T-helper 17 cell (primary cell): Measurements from ENCODE around the gene SPATA32. TPM values are rescaled to one million over a fixed set of nuclear protein-coding genes. Genes with fewer than 3 reads are reported as not detected.
A peak's percentile ranks its signal among the peaks of the same experiment; 100 is the strongest.

Experiments used
- ATAC-seq: fragments of 150-1000 bp; cut with Tn5 transposase; 2 replicates; pipeline ENCODE4 v1.10.0; 2021; ENCODE audit warnings: mild to moderate bottlenecking, moderate library complexity
- DNase-seq, 3 donors: peaks; one replicate each; pipeline versions ENCODE4 v3.0.0 to v3.0.0-alpha.2; 2020 to 2021
- H3K9me3 ChIP-seq: one replicate; pipeline ENCODE4 v1.7.0; 2013; ENCODE audit warnings: low read length, mild to moderate bottlenecking; ENCODE audit not compliant: control insufficient read depth, poor library complexity, severe bottlenecking
- H3K27ac Mint-ChIP-seq: one replicate; pipeline ENCODE4 v1.8.0; 2022; ENCODE audit warnings: mild to moderate bottlenecking, moderate library complexity, mixed read lengths
- H3K27me3 Mint-ChIP-seq: one replicate; pipeline ENCODE4 v1.8.0; 2022; ENCODE audit warnings: mixed read lengths
- H3K36me3 Mint-ChIP-seq: one replicate; pipeline ENCODE4 v1.8.0; 2022; ENCODE audit warnings: low read depth, mixed read lengths
- H3K4me1 Mint-ChIP-seq: one replicate; pipeline ENCODE4 v1.8.0; 2022; ENCODE audit warnings: mild to moderate bottlenecking, mixed read lengths
- H3K4me3 Mint-ChIP-seq: one replicate; pipeline ENCODE4 v1.8.0; 2022; ENCODE audit warnings: mild to moderate bottlenecking, moderate library complexity, mixed read lengths
- total RNA-seq, 4 donors: library from RNA in 2 of 4; stranded (reverse) in 2 of 4; gene quantifications; one replicate each; pipeline ENCODE4 v1.2.3 and lab custom pipeline; 2022 to 2026

Gene SPATA32
- total RNA-seq, 2 donors from 2014 or later: 0.17 TPM; not detected in 1

- Mint-ChIP-seq H3K4me1 (peaks cover 11% of the 10 kb centered on the region), H3K27ac (no peak overlapping the region)
These were observed 12.1 kb upstream of the SPATA32 start for GRCh38 chr17:45274033-45274432.

DNA sequence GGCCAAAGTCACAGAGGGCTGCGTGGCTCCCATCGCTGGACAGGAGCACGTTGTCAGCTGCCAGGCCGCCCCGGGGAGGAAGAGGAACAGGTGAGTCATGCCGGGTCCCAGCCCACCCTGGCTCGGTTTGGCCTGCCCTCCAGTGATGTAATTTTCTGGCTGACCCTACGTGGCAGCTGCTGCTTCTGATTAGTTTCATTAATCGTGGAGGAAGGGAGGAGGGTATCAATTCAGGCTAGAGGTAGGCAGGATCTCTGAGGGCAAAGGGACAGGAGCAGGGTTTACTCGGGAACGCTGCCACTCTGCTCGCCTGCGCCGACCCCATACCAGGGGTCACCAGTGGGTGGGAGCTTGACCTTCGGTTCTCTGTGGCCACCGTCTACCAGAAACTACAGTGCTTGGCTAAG lies 11.7 kb upstream of the SPATA32 start:
- peaks cover 9% of the 10 kb centered on the region for H3K4me1 Mint-ChIP-seq
- no peak overlapping the region for H3K4me3 Mint-ChIP-seq
- no peaks in the 10 kb centered on the region for H3K27me3 Mint-ChIP-seq
- no peak for ATAC-seq
- H3K9me3 ChIP-seq: no peaks in the 10 kb centered on the region
- no peak for DNase-seq
- H3K27ac Mint-ChIP-seq: peak overlapping the region; percentile 37
- no peaks in the 10 kb centered on the region for H3K36me3 Mint-ChIP-seq

More at GRCh38 chr17:45274033-45274432, 12.1 kb upstream of the SPATA32 start:
- Mint-ChIP-seq H3K4me3 (no peak overlapping the region), H3K27me3 (no peaks in the 10 kb centered on the region), H3K36me3 (no peaks in the 10 kb centered on the region)
- DNase-seq (no peak), ATAC-seq (no peak)
- no peaks in the 10 kb centered on the region for H3K9me3 ChIP-seq

DNA sequence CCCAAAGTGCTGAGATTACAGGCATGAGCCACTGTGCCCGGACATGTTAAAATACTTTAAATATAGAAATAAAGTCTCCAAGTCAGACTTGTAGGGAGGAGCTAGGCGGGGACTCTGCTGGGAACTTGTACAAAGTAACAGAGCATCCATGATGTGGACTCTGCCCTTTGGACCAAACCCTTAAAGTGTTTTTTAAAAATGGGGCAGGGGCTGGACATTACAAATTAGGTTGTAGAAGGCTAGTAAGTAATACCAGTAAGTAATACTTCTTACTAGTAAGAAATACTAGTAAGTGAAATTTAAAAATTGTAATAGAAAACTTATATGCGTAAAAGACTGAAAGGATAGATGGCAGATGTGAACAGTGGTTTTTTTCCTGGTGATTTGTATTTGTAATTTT lies 9.7 kb upstream of the SPATA32 start:
- no peak overlapping the region for H3K4me3 Mint-ChIP-seq
- no peak for ATAC-seq
- peaks cover 2% of the 10 kb centered on the region for H3K4me1 Mint-ChIP-seq
- no peaks in the 10 kb centered on the region for H3K9me3 ChIP-seq
- DNase-seq: no peak
- peak overlapping the region; percentile 3 for H3K27ac Mint-ChIP-seq
- H3K36me3 Mint-ChIP-seq: peaks cover 3% of the 10 kb centered on the region
- no peaks in the 10 kb centered on the region for H3K27me3 Mint-ChIP-seq

DNA sequence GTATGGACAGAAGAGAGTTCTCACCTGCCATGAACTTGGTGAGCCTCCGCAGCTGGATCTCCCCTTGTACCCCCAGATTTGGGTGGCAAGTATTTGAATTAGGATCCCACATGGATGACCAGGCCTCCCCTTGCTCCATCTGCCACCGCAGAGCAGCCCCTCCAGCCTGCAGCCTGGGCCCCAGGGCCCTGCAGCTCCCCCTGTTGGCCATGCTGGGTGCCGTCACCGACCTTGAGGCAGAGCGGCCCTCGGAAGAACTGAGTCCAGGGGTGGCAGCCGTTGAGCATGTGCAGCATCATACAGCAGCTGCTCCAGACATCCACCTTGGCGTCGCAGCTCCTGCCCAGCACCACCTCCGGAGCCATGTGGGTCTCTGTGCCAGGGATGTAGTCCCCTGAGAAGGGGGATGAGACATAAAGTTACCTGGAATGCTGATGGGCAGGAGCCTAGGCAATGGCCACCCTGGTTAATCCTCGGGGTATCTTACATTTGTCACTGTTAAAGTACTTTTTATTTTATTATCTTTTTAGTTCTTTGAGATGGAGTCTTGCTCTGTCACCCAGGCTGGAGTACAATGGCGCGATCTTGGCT lies 9.0 kb upstream of the SPATA32 start:
- Mint-ChIP-seq H3K27ac (peak overlapping the region; percentile 16), H3K4me3 (no peak overlapping the region), H3K36me3 (peaks cover 3% of the 10 kb centered on the region), H3K4me1 (peaks cover 2% of the 10 kb centered on the region), H3K27me3 (no peaks in the 10 kb centered on the region)
- peak; percentile 29 to 51 (median 32) for DNase-seq
- peak; percentile 79 for ATAC-seq
- no peaks in the 10 kb centered on the region for H3K9me3 ChIP-seq

GRCh38 chr17:45269912-45270311 lies 8.0 kb upstream of the SPATA32 start:
- no peak overlapping the region for H3K4me3 Mint-ChIP-seq
- no peak overlapping the region for H3K27ac Mint-ChIP-seq
- peaks cover 3% of the 10 kb centered on the region for H3K36me3 Mint-ChIP-seq
- ATAC-seq: no peak
- H3K9me3 ChIP-seq: no peaks in the 10 kb centered on the region
- no peak for DNase-seq
- no peaks in the 10 kb centered on the region for H3K27me3 Mint-ChIP-seq
- H3K4me1 Mint-ChIP-seq: peaks cover 4% of the 10 kb centered on the region

DNA sequence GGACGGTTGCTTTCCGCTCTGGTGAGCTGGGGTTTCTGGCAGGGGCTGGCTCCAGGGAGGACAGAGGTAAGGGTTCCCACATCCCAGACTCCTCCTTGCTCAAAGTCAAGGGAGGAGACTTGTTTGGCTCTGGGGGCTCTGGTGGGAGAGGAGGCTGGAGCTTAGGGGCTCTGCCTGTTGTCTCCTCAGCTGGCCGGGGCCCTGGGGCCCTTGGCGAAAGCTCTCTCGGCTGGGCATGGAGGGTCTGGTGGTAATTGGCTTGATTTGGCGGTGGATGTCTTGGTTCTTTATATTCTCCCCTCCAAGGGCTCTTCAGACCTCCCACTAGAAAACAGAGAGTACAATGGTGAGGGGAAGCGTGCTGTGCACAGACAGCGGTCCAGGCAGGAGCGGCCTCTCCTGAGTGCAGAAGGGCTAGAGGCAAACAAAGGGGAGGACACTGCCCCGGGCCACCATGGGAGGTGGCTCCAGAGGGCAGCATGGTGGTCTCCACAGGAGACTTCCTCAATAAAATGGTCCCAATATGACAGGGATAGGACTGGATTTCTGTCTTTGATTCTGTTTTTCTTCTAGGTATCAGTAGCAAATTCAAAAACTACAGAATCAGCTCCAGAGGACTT lies 5.7 kb upstream of the SPATA32 start:
- Mint-ChIP-seq H3K4me1 (peaks cover 10% of the 10 kb centered on the region), H3K36me3 (peaks cover 3% of the 10 kb centered on the region), H3K27ac (peak overlapping the region; percentile 47), H3K27me3 (no peaks in the 10 kb centered on the region), H3K4me3 (no peak overlapping the region)
- no peaks in the 10 kb centered on the region for H3K9me3 ChIP-seq
- ATAC-seq: no peak
- DNase-seq: no peak

DNA sequence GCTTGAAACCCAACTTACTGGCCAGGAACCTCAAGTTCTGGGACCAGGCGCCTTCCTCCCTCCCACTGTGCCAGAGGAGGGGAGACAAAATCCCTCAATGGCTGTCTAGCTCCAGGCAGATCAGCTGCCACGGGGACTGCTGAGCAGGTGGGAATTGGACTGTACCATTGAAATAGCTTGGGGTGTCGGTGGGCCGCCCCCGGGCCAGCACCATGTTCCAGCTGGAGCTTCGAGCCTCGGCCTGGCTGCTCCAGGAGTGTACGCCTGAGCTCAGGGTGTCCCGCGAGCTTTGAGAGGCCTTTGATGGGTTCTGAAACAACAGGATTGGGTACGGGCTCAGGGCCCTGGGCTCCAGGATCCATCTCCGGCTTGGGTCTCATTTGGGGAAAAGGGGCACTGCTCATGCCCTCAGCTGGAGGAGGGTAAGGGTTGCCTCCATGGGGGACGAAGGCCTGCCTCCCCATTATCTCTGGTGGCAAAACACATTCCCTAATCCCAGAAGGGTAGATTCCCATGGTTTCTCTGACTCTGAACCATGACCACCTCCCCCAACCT lies 4.6 kb upstream of the SPATA32 start:
- no peak overlapping the region for H3K4me3 Mint-ChIP-seq
- DNase-seq: no peak
- no peak for ATAC-seq
- H3K9me3 ChIP-seq: no peaks in the 10 kb centered on the region
- peak overlapping the region; percentile 47 for H3K27ac Mint-ChIP-seq
- H3K27me3 Mint-ChIP-seq: no peaks in the 10 kb centered on the region
- peaks cover 11% of the 10 kb centered on the region for H3K4me1 Mint-ChIP-seq
- H3K36me3 Mint-ChIP-seq: peaks cover 3% of the 10 kb centered on the region

DNA sequence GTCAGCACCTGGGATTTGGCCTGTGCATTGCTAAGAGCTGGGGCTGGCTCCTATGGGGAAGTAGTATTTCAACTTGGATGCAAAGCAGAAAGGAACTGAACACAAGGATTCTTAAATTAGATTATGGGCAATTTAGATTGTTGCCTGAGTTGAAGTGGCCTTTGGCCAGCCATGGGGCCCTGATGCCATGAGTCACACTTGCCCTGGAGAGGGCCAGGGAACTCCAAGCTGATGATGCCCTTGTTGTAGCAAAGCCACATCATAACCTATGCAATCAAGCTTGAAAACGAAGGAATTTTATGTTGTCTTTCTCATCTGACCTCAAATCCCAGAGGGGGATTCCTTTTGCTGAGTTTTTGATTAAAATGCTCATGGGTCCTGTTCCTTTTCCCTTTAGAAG lies 3.9 kb upstream of the SPATA32 start:
- DNase-seq (no peak), ATAC-seq (no peak)
- Mint-ChIP-seq H3K36me3 (peaks cover 3% of the 10 kb centered on the region), H3K27me3 (no peaks in the 10 kb centered on the region), H3K27ac (no peak overlapping the region), H3K4me1 (peaks cover 16% of the 10 kb centered on the region), H3K4me3 (no peak overlapping the region)
- no peaks in the 10 kb centered on the region for H3K9me3 ChIP-seq

GRCh38 chr17:45264988-45265387 lies 3.1 kb upstream of the SPATA32 start:
- Mint-ChIP-seq H3K27ac (peak overlapping the region; percentile 39), H3K36me3 (peaks cover 3% of the 10 kb centered on the region), H3K4me3 (no peak overlapping the region), H3K4me1 (peaks cover 24% of the 10 kb centered on the region), H3K27me3 (no peaks in the 10 kb centered on the region)
- ATAC-seq (no peak), DNase-seq (no peak)
- no peaks in the 10 kb centered on the region for H3K9me3 ChIP-seq

GRCh38 chr17:45264430-45264829 lies 2.5 kb upstream of the SPATA32 start:
- H3K27ac Mint-ChIP-seq: no peak overlapping the region
- no peaks in the 10 kb centered on the region for H3K27me3 Mint-ChIP-seq
- DNase-seq (no peak), ATAC-seq (no peak)
- peaks cover 3% of the 10 kb centered on the region for H3K36me3 Mint-ChIP-seq
- peaks cover 24% of the 10 kb centered on the region for H3K4me1 Mint-ChIP-seq
- no peaks in the 10 kb centered on the region for H3K9me3 ChIP-seq
- H3K4me3 Mint-ChIP-seq: no peak overlapping the region

DNA sequence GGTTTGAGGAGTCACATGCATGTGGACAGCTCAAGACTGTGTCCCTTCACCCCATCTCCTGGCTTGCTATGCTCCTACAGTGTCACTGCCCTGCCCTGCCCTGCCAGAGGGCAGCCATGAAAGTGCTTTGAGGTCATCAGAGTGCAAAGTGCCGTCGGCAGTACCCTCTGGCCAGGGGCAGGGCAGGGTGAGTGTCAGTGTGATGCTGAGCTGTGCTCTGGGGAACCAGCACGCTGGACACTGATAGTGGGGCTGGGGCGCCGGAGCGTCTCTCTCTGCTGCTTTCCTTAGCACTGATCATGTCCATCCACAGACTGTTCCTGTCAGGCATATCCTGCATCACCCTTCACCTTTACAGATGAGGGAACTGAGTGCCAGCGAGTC lies 1.6 kb upstream of the SPATA32 start:
- Mint-ChIP-seq H3K4me3 (no peak overlapping the region), H3K36me3 (peaks cover 3% of the 10 kb centered on the region), H3K4me1 (peaks cover 27% of the 10 kb centered on the region), H3K27ac (peak overlapping the region; percentile 70), H3K27me3 (no peaks in the 10 kb centered on the region)
- ATAC-seq (no peak), DNase-seq (no peak)
- no peaks in the 10 kb centered on the region for H3K9me3 ChIP-seq

DNA sequence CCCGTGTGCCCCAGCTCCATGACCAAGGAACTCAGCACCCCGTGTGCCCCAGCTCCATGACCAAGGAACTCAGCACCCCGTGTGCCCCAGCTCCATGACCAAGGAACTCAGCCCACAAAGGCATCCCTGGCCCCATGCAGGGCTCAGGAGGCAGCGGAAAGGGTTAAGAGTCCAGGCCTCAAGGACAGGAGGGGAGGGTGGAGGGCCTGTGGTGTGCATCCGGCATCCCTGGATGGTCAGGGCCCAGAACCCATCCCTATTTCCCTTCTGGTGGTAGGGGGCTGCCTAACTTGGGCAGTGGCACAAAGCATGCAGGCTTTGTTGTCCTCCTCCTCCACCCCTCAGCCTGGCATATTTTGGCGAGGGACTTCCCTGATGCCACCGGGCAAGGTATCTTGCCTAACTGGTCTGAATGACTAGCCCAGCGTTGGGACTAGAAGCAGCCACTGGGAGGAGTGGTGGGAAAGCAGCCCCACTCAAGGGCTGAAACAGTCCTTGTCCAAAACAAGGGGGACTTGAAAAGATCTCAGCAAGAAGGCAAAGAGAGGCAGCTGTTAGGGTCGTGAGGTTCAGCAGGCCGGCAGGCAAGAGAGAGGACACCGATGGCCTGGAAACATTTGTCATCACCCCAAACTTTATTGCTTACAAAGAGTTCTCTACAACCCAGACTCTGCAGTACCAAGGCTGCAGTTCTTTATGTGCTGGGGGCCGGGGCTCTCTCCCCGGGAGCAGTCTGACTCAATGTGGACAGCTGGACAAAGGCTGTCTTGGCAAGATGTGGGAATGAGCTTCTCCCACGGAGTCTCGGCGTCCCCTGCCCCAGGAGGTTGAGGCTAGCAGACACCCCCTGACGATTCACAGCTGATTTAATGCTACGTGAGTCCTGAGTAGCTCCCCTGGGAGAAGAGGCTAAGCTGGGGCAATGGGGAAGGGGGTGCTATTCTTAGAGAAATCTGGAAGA lies 902 bp upstream of the SPATA32 start:
- no peaks in the 10 kb centered on the region for H3K9me3 ChIP-seq
- peak; percentile 2 for ATAC-seq
- peaks cover 28% of the 10 kb centered on the region for H3K4me1 Mint-ChIP-seq
- DNase-seq: no peak
- H3K27me3 Mint-ChIP-seq: no peaks in the 10 kb centered on the region
- H3K27ac Mint-ChIP-seq: peak overlapping the region; percentile 70
- peaks cover 3% of the 10 kb centered on the region for H3K36me3 Mint-ChIP-seq
- H3K4me3 Mint-ChIP-seq: peak overlapping the region; percentile 86

- Mint-ChIP-seq H3K27me3 (no peaks in the 10 kb centered on the region), H3K4me3 (no peak overlapping the region), H3K27ac (peak overlapping the region; percentile 87), H3K4me1 (peaks cover 44% of the 10 kb centered on the region), H3K36me3 (no peaks in the 10 kb centered on the region)
- ATAC-seq (no peak), DNase-seq (no peak)
- no peaks in the 10 kb centered on the region for H3K9me3 ChIP-seq
These were observed 1.6 kb downstream of the SPATA32 start for GRCh38 chr17:45260204-45260783.
